ENCODE data around the gene MTOR.

The MTOR gene

GRCh38 chr1:11134251-11134897 is 128.0 kb downstream of the MTOR start:
- TF ChIP-seq CTCF (conservative IDR thresholded peaks at IDR 0.05; ENCODE audit: control insufficient read depth, insufficient read depth, low read depth, low read length): no peak
- peak; percentile 47 for DNase-seq (ENCODE audit: low read depth)
- no peak overlapping the region for H3K4me3 ChIP-seq (ENCODE audit: control insufficient read depth, low read depth, low read length)

GRCh38 chr1:11132563-11133293 is 129.6 kb downstream of the MTOR start:
- peak; percentile 21 for DNase-seq (ENCODE audit: low read depth)

GRCh38 chr1:11131816-11132215 is 130.5 kb downstream of the MTOR start:
- no peak for DNase-seq (ENCODE audit: low read depth)
- H3K4me3 ChIP-seq (ENCODE audit: control insufficient read depth, low read depth, low read length): no peak overlapping the region
- no peak for TF ChIP-seq CTCF (conservative IDR thresholded peaks at IDR 0.05; ENCODE audit: control insufficient read depth, insufficient read depth, low read depth, low read length)

More at GRCh38 chr1:11132563-11133293, 129.6 kb downstream of the MTOR start:
- TF ChIP-seq CTCF (conservative IDR thresholded peaks at IDR 0.05; ENCODE audit: control insufficient read depth, insufficient read depth, low read depth, low read length): no peak
- H3K4me3 ChIP-seq (ENCODE audit: control insufficient read depth, low read depth, low read length): no peak overlapping the region

GRCh38 chr1:11130406-11130805 is 131.9 kb downstream of the MTOR start:
- no peak overlapping the region for H3K4me3 ChIP-seq (ENCODE audit: control insufficient read depth, low read depth, low read length)
- no peak for TF ChIP-seq CTCF (conservative IDR thresholded peaks at IDR 0.05; ENCODE audit: control insufficient read depth, insufficient read depth, low read depth, low read length)
- no peak for DNase-seq (ENCODE audit: low read depth)

GRCh38 chr1:11129649-11130390 is 132.5 kb downstream of the MTOR start:
- H3K4me3 ChIP-seq (ENCODE audit: control insufficient read depth, low read depth, low read length): no peak overlapping the region
- no peak for TF ChIP-seq CTCF (conservative IDR thresholded peaks at IDR 0.05; ENCODE audit: control insufficient read depth, insufficient read depth, low read depth, low read length)
- DNase-seq (ENCODE audit: low read depth): no peak

GRCh38 chr1:11126569-11126968 is 135.8 kb downstream of the MTOR start:
- no peak for DNase-seq (ENCODE audit: low read depth)
- no peak overlapping the region for H3K4me3 ChIP-seq (ENCODE audit: control insufficient read depth, low read depth, low read length)
- no peak for TF ChIP-seq CTCF (conservative IDR thresholded peaks at IDR 0.05; ENCODE audit: control insufficient read depth, insufficient read depth, low read depth, low read length)
